Esophagus muscularis mucosa (tissue), 4 donors: ENCODE data around the gene INTS11.

ENCODE experiments used
- CTCF ChIP-seq, 3 experiments: fragments of 200-600 bp in 2 of 3; fragments of 450-650 bp in 1 of 3; sonication (generic) in 2 of 3; IDR thresholded peaks; one replicate each; pipeline ENCODE4 v1.5.1; 2017 to 2019; ENCODE audit warnings: antibody characterized with exemption in 3 of 3, mild to moderate bottlenecking in 2 of 3, moderate library complexity in 1 of 3
- EP300 ChIP-seq: sonication (generic); formaldehyde crosslinking; IDR thresholded peaks from one replicate; pipeline ENCODE4 v1.6.1; 2017; ENCODE audit warnings: antibody characterized with exemption
- POLR2A ChIP-seq: fragments of 450-650 bp; IDR thresholded peaks from one replicate; pipeline ENCODE4 v1.6.1; 2017; ENCODE audit warnings: antibody characterized with exemption, moderate library complexity, mild to moderate bottlenecking, low read depth
- POLR2AphosphoS5 ChIP-seq, 2 donors: sonication (generic); formaldehyde crosslinking; IDR thresholded peaks; one replicate each; pipeline ENCODE4 v1.6.1; 2017; ENCODE audit warnings: antibody characterized with exemption in 2 of 2

GRCh38 chr1:1371746-1372711 lies 47.6 kb upstream of the INTS11 start:
- TF ChIP-seq CTCF (IDR thresholded peaks at IDR 0.05) (peak; percentile 90 to 100 (median 93)), EP300 (no peak), POLR2A (no peak), POLR2AphosphoS5 (IDR thresholded peaks at IDR 0.05) (peak in 1 of 2 donors; percentile 36)
